Activated CD4-positive, alpha-beta T cell treated with anti-CD3 and anti-CD28 coated beads, Interleukin-2, Interleukin-6, amounts not matched to agents 100 ng/mL and 50 ng/mL, durations not matched to agents 16 hours and 8 hours (primary cell): Measurements from ENCODE around the gene TNNT3.
A peak's percentile ranks its signal among the peaks of the same experiment; 100 is the strongest.
"Not testable (repeated sequence)": the region's sequence is repeated elsewhere in the genome, so short reads cannot be mapped to it uniquely, and the experiment has no call there.

ENCODE experiments used
- DNase-seq: peaks from one replicate; pipeline ENCODE4 v3.0.0-alpha.2; 2020

The TNNT3 gene

DNA sequence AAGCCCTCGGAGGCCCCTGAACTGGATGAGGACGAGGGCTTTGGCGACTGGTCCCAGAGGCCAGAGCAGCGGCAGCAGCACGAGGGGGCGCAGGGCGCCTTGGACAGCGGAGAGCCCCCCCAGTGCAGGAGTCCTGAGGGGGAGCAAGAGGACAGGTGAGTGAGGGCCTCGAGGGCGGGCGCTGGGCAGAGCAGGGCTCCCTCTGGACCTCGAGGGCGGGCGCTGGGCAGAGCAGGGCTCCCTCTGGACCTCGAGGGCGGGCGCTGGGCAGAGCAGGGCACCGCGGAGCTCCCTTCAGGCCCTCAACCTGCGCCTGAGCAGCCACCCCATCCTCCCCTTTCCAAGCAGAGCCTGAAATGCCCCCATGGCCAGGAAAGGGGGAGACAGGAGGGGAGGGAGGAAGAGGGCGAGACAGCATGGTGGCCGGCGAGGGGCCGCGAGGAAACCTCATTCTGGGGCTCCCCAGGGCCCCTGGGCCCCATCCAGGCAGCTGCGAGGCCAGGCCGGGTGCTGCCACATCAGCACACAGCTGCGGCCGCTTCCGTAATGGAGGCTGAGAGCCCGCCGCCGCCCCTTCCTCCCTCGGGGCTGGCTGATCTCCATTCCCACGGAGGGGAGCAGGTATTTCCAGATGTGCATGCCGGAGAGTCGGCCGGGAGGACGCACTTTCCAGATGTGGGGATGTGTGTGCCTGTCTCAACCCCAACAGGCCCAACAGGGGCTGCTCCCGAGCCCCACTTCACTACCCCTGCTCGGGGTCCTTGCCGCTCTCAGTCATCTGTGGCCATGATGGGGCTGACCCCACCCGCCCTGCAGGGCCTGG lies 37.9 kb upstream of the TNNT3 start:
- no peak for DNase-seq

GRCh38 chr11:1882265-1883238 lies 37.0 kb upstream of the TNNT3 start:
- peak; percentile 88 for DNase-seq

GRCh38 chr11:1883346-1884302 lies 35.9 kb upstream of the TNNT3 start:
- no peak for DNase-seq

- DNase-seq = no peak
Measured at GRCh38 chr11:1884303-1884700, 35.2 kb upstream of the TNNT3 start.

DNA sequence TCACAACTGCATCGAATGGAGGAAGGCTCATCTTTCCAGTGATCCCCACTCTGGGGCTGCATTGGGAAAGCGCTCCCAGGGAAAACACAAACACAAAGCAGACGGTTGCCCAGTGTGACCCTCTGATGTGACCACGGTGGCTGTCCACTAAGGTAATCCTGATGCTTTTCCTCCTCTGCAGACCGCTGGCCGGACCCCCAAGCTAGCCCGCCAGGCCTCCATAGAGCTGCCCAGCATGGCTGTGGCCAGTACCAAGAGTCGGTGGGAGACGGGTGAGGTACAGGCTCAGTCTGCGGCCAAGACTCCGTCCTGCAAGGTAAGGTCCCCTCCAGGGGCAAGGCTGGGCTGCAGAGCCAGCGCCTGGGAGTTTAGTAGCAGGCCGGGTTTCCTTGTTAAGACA lies 33.0 kb upstream of the TNNT3 start:
- DNase-seq = not testable (repeated sequence)

DNA sequence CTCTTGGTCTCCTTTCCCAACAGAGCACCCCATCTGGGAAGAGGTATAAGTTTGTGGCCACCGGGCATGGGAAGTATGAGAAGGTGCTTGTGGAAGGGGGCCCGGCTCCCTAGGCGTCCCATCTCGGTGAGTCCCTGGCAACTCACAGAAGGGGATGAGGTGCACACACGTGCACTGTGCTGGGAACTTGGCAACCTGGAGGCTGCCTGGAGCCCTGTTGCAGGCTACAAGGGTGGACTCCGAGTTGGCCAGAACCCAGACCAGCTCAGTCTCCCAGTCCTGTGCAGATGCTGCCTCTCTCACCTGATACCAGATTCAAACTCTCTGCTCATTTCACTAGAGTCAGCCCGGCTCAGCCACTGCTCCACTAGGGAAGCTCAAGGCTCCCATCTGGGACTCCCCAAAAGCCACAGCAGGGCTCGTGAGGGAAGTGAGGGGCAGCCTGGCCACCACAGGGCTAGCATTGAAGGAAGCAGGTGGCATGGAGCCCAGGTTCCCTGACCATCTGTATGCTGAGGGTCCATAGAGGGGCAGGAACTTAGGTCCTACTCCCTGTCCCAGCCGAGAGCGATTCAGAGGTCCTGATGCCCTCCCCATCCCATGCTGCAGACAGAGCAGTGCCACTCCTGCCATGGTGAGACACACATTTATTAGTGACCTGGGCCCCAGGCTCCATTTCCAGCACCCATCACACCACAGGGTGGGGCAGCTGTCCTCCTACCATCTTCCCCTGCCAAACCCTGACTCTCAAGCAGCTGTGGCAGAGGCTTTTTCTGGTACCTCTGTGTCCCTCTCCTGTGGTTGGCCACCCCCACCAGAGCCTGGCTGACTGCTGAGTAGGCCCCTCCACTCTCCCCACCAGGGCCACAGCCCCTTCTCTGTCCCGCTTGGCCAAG lies 31.8 kb upstream of the TNNT3 start:
- DNase-seq = no peak

DNA sequence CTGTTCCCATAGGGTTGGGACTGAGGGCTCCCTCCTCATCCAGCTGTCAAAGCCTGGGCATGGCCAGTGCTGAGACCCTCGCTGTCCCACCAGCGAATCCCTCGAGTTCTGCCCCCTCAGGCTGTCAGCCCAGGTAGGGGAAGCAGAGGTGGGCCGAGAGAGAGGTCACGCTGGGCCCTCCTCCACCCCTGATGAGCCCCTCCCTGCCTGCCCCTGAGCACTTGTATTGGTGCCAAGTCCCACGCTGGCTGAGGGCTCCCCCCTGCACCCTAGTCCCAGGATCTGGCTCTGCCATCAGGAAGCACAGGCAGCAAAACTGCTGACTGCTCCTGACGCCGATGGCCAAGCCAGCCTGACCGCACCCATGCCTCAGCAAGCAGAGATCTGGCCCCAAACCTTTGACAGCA lies 31.2 kb upstream of the TNNT3 start:
- DNase-seq = no peak

GRCh38 chr11:1888811-1889210 lies 30.7 kb upstream of the TNNT3 start:
- no peak for DNase-seq

DNA sequence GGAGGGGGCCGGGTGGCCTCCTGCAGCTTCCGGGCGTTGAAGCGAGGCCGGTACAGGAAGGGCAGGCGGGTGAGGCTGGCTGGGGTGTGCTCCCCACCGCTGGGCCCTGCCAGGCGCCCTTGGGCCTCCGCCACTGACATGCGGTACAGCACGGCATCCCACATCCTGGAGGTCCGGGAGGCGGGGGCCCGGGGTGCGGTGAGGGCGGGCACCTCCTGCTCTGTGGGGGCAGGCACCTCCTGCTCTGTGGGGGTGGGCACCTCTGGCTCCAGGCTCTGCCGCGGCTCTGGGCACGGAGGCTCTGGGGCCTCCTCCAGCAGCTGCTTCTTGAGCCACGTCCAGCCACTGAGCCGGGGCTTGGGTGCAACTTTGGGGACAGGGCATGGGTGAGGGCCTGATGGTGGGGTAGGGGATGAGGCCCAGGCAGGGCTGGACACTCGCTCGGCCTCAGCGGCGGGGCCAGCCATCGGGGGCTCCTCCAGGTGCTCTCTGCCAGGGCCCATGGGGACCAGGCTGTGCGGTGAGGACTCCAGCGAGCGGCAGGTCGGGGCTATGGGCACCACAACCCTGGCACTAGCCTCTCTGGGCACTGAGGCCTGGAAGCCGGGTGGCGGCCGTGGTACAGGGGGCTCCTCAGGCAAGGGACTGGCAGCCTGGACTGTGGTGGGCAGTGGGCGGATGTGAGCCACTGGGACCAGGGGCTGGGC lies 30.1 kb upstream of the TNNT3 start:
- peak; percentile 86 for DNase-seq

DNA sequence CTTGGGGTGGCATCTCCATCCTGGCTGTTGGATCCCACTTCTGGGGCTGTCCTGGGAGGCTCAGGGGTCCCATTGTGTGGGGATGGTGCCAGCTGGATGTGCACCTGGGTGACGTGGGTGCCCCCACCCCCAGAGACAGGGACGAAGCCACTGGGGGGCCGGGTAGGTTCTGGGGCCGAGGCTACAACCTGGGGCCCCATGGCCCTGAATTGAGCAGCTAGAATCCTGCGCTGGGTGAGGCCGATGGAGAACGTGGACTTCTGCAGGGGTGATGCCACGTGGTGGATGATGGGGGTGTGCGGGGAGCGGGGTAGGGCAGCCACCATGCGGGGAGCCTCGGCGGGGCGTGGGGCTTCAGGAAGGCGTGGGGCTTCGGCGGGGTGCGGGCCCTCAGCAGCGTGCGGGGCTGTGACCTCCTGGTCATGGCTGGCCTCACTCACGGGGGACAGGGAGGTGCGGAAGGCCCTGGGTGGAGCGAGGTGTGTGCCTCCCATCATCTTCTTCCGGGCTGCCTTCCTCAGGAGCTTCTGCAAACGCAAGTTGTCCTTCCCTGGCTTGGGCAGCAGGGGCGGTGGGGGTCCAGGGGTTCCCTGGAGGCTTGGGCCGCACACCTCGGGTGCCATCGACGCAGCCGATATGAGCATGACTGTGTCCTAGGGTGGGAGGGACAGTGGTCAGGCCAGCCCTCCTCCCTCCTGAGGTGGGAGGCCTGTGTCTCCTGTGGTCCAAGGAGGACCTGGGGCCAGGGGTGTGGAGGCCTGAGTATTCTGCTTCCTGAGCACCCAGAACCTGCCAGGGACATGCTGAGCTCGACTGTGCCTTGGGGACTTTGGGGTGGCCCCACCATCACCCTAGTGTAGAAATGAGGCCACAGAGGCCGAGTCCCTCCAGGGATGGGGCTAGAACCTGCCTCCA lies 29.3 kb upstream of the TNNT3 start:
- peak; percentile 39 for DNase-seq

- DNase-seq = no peak
Measured at GRCh38 chr11:1890856-1891830, 28.4 kb upstream of the TNNT3 start.

DNA sequence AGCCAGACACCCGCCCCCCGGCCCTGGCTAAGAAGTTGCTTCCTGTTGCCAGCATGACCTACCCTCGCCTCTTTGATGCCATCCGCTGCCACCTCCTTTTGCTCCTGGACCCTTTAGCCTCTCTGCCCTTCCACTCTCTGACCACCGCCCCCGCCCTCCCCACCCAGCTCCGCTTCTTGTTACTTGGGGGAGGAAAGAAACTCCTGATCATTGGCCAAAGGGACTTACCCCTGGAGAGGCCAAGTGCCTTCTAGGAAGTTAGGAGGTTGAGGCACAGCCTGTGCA lies 27.7 kb upstream of the TNNT3 start, which contains the start of gene PRR33:
PRR33 (minus strand) TSS at position 65 of the 285 bp plus-strand sequence. CDS start 1,311 bp downstream, outside the sequence.
- DNase-seq = no peak

DNA sequence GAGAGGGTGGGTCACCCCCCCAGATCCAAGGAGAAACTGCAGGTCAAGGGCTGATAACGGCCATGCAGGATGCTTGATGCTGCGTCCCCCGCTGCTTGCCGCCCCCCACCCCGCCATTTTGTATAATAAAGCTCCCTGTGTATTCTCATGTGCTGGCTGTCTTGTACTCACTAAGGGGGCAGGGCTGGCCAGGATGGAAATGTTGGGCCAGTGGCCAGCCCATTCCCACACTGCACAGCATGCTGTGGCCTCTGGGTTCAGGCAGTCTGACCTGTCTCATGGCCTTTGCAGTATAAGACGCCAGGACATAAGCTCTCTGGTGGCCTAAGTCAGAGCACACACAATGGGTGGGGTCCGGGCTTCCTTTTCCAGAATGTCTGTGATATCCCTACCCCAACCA lies 27.4 kb upstream of the TNNT3 start:
- no peak for DNase-seq

- DNase-seq = no peak
Measured at GRCh38 chr11:1892558-1892957, 26.9 kb upstream of the TNNT3 start.

DNA sequence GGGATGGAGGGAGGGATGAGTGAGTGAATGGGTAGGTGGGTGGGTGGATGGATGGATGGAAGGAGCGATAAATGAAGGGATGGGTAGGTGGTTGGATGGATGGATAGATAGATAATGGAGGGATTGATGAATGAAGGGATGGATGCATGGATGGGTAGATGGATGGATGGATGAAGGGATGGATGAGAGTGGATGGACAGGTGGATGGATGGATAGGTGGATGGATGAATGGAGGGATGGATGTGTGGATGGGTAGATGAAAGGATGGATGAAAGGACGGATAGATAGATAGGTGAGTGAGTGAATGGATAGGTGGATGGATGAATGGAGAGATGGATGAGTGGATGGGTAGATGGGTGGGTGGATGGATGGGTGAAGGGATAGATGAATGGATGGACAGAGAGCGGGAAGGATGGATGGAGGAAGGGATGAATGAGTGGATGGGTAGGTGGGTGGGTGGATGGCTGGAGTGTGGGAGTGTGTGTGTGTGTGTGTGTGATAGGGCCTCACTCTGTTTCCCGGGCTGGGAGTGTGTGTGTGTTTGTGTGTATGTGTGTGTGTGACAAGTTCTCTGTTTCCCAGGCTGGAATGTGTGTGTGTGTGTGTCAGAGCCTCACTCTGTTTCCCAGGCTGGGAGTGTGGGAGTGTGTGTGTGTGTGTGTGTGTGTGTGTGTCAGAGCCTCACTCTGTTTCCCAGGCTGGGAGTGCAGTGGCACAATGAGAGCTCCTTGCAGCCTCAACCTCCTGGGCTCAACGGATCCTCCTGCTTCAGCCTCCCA lies 25.7 kb upstream of the TNNT3 start:
- no peak for DNase-seq

DNA sequence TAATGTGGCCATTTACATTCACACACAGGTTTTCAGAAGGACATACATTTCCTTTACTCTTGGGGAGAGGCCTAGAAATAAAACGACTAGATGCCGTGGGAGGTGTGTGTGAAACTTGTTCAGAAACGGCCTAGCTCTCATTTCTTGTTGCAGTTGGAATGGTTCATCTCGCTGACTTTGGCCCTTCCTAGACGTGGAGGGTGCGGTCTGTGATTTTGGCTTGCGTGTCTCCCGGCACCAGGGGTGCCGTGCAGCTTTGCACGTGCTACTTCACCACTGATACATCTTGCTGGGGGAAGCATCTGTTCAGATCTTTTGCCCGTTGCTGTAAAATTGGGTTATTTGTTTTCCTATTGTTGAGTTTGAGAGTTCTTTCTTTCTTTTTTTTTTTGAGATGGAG lies 24.7 kb upstream of the TNNT3 start:
- no peak for DNase-seq

GRCh38 chr11:1896468-1896867 lies 23.0 kb upstream of the TNNT3 start:
- DNase-seq = no peak

DNA sequence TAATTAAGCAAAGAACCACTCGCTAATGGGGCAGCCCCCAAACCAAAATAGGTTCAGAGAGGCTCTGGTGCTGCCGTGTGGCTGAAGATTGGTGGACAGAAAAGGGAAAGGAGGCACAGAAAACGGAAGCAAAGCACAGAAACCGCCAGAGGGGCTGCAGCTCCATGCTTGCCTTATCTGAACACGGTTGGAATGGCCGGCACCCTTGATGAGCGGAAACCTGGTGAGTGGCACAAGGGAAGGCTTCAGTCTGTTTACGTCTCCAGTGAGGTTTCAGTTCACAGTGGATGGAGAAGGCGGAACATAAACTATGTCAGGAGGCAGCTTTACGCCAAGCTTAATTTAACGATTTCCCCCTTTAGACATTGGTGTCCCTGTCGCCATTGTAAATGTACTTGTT lies 22.6 kb upstream of the TNNT3 start:
- no peak for DNase-seq
